ENCODE measurements around the gene LSM5.

LSM5 gene

GRCh38 chr7:32459788-32460187 is 30.4 kb downstream of the LSM5 start:
- DNase-seq, result no peak

GRCh38 chr7:32458025-32458424 is 32.2 kb downstream of the LSM5 start:
- DNase-seq, result no peak

- DNase-seq, result no peak
These were observed 36.7 kb downstream of the LSM5 start for GRCh38 chr7:32453341-32454011.

GRCh38 chr7:32447218-32447617 is 43.0 kb downstream of the LSM5 start:
- DNase-seq, result no peak

GRCh38 chr7:32436146-32436928 is 53.8 kb downstream of the LSM5 start:
- DNase-seq, result no peak
